ENCODE measurements around the gene AP5S1. TPM values are rescaled to one million over a fixed set of nuclear protein-coding genes. Genes with fewer than 3 reads are reported as not detected.

The AP5S1 gene
- total and polyA plus RNA-seq, 9 of the 15 experiments (the other 6 are each of a cell fraction or from before 2014, with no cell fraction given) = 2.6 to 8.8 (median 4.4) TPM

DNA sequence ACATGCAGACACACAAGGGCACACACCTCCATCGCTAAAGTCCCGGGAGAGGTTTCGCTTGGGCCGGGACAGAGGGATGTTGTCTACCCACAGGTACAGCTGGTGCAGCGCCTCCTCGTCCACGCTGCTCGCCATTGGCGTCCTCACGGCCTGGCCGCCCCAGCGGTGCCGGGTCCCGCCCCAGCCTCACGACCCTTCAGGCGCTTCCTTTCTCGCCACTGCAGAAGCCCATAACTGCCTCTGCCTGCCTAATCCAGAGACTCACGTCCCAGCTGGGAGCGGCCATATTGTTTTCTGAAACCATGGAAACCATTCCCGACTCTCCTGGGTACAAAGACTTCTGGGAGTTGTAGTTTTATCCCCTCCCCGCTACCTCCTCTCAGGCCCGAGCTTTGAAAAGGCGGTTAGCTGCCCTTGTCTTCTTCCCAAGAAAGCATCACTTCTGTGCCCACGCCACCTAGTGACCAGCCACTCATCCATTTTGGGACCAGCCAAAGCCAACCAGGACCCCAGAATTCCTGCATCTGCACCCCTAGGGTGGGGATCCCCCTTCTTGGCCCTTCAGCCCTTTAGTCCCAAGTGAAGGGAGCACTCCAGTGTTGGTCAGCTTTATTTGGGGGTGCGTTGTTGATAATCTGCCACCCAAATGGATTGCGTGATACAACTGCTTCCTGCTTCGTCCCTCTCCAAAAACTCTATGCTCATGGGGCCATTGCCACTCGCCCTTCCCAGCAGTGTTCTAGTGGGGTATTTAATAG is 39.0 kb upstream of the AP5S1 start, which contains the start of gene SPEF1 (continued):
- no peak for TF ChIP-seq KLF10 (CRISPR knock-in tag; IDR thresholded peaks at IDR 0.05)
- peak; percentile 66; the same call in 1 of the 2 replicates for TF ChIP-seq ZNF766 (CRISPR knock-in tag; conservative IDR thresholded peaks at IDR 0.05)
- TF ChIP-seq MEF2D (tag; conservative IDR thresholded peaks at IDR 0.05; ENCODE audit: low read depth) = no peak
- TF ChIP-seq, protein P1, sequence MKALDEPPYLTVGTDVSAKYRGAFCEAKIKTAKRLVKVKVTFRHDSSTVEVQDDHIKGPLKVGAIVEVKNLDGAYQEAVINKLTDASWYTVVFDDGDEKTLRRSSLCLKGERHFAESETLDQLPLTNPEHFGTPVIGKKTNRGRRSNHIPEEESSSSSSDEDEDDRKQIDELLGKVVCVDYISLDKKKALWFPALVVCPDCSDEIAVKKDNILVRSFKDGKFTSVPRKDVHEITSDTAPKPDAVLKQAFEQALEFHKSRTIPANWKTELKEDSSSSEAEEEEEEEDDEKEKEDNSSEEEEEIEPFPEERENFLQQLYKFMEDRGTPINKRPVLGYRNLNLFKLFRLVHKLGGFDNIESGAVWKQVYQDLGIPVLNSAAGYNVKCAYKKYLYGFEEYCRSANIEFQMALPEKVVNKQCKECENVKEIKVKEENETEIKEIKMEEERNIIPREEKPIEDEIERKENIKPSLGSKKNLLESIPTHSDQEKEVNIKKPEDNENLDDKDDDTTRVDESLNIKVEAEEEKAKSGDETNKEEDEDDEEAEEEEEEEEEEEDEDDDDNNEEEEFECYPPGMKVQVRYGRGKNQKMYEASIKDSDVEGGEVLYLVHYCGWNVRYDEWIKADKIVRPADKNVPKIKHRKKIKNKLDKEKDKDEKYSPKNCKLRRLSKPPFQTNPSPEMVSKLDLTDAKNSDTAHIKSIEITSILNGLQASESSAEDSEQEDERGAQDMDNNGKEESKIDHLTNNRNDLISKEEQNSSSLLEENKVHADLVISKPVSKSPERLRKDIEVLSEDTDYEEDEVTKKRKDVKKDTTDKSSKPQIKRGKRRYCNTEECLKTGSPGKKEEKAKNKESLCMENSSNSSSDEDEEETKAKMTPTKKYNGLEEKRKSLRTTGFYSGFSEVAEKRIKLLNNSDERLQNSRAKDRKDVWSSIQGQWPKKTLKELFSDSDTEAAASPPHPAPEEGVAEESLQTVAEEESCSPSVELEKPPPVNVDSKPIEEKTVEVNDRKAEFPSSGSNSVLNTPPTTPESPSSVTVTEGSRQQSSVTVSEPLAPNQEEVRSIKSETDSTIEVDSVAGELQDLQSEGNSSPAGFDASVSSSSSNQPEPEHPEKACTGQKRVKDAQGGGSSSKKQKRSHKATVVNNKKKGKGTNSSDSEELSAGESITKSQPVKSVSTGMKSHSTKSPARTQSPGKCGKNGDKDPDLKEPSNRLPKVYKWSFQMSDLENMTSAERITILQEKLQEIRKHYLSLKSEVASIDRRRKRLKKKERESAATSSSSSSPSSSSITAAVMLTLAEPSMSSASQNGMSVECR (CRISPR knock-in tag; IDR thresholded peaks at IDR 0.05) = peak; percentile 99
- TF ChIP-seq CBX3 (IDR thresholded peaks at IDR 0.05; ENCODE audit: borderline replicate concordance in 1 of 2, low read length in 2 of 2) = no peak
- TF ChIP-seq, protein P2, sequence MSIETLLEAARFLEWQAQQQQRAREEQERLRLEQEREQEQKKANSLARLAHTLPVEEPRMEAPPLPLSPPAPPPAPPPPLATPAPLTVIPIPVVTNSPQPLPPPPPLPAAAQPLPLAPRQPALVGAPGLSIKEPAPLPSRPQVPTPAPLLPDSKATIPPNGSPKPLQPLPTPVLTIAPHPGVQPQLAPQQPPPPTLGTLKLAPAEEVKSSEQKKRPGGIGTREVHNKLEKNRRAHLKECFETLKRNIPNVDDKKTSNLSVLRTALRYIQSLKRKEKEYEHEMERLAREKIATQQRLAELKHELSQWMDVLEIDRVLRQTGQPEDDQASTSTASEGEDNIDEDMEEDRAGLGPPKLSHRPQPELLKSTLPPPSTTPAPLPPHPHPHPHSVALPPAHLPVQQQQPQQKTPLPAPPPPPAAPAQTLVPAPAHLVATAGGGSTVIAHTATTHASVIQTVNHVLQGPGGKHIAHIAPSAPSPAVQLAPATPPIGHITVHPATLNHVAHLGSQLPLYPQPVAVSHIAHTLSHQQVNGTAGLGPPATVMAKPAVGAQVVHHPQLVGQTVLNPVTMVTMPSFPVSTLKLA (conservative IDR thresholded peaks at IDR 0.05) = peak in 1 of 2 experiments; percentile 62; a peak in 1 of 4 replicates
- TF ChIP-seq ATF7 (IDR thresholded peaks at IDR 0.05) = 0 out of 2 replicates have a peak, but pooled peaks have one; percentile 26
- TF ChIP-seq, protein P3, sequence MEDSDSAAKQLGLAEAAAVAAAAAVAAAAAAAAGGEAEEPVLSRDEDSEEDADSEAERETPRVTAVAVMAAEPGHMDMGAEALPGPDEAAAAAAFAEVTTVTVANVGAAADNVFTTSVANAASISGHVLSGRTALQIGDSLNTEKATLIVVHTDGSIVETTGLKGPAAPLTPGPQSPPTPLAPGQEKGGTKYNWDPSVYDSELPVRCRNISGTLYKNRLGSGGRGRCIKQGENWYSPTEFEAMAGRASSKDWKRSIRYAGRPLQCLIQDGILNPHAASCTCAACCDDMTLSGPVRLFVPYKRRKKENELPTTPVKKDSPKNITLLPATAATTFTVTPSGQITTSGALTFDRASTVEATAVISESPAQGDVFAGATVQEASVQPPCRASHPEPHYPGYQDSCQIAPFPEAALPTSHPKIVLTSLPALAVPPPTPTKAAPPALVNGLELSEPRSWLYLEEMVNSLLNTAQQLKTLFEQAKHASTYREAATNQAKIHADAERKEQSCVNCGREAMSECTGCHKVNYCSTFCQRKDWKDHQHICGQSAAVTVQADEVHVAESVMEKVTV (CRISPR knock-in tag; IDR thresholded peaks at IDR 0.05) = no peak
- no peak for TF ChIP-seq TFAM (CRISPR knock-in tag; conservative IDR thresholded peaks at IDR 0.05)
- no peak for TF ChIP-seq ZNF311 (CRISPR knock-in tag; IDR thresholded peaks at IDR 0.05)
- no peak for TF ChIP-seq MCM7 (IDR thresholded peaks at IDR 0.05)
- TF ChIP-seq, protein P4, sequence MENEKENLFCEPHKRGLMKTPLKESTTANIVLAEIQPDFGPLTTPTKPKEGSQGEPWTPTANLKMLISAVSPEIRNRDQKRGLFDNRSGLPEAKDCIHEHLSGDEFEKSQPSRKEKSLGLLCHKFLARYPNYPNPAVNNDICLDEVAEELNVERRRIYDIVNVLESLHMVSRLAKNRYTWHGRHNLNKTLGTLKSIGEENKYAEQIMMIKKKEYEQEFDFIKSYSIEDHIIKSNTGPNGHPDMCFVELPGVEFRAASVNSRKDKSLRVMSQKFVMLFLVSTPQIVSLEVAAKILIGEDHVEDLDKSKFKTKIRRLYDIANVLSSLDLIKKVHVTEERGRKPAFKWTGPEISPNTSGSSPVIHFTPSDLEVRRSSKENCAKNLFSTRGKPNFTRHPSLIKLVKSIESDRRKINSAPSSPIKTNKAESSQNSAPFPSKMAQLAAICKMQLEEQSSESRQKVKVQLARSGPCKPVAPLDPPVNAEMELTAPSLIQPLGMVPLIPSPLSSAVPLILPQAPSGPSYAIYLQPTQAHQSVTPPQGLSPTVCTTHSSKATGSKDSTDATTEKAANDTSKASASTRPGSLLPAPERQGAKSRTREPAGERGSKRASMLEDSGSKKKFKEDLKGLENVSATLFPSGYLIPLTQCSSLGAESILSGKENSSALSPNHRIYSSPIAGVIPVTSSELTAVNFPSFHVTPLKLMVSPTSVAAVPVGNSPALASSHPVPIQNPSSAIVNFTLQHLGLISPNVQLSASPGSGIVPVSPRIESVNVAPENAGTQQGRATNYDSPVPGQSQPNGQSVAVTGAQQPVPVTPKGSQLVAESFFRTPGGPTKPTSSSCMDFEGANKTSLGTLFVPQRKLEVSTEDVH (IDR thresholded peaks at IDR 0.05; ENCODE audit: low read depth, partially characterized antibody) = no peak
- TF ChIP-seq, protein P5, sequence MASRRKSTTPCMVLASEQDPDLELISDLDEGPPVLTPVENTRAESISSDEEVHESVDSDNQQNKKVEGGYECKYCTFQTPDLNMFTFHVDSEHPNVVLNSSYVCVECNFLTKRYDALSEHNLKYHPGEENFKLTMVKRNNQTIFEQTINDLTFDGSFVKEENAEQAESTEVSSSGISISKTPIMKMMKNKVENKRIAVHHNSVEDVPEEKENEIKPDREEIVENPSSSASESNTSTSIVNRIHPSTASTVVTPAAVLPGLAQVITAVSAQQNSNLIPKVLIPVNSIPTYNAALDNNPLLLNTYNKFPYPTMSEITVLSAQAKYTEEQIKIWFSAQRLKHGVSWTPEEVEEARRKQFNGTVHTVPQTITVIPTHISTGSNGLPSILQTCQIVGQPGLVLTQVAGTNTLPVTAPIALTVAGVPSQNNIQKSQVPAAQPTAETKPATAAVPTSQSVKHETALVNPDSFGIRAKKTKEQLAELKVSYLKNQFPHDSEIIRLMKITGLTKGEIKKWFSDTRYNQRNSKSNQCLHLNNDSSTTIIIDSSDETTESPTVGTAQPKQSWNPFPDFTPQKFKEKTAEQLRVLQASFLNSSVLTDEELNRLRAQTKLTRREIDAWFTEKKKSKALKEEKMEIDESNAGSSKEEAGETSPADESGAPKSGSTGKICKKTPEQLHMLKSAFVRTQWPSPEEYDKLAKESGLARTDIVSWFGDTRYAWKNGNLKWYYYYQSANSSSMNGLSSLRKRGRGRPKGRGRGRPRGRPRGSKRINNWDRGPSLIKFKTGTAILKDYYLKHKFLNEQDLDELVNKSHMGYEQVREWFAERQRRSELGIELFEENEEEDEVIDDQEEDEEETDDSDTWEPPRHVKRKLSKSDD (conservative IDR thresholded peaks at IDR 0.05; ENCODE audit: low read length) = peak; percentile 94

Measured in K562 (cell line).